HepG2 (cell line): Measurements from ENCODE around the gene PROX1.

Source experiments
- CHD4 ChIP-seq: fragments of 200-600 bp; sonication (generic); IDR thresholded peaks from 2 replicates; pipeline ENCODE4 v1.7.0; 2017; ENCODE audit warnings: mild to moderate bottlenecking, low read length, borderline replicate concordance
- HNRNPH1 ChIP-seq: fragments of 200-400 bp; formaldehyde crosslinking; optimal IDR thresholded peaks from 2 replicates; pipeline ENCODE3; 2017; ENCODE audit warnings: mild to moderate bottlenecking, low read depth, low read length
- MTF1 ChIP-seq: sonication (generic); formaldehyde crosslinking; IDR thresholded peaks from 2 replicates; pipeline ENCODE4 v1.5.0; 2020; ENCODE audit warnings: missing genetic modification reagents
- POLR2AphosphoS5 ChIP-seq: IDR thresholded peaks from 2 replicates; pipeline ENCODE4 v1.6.1; 2012; ENCODE audit warnings: low read depth, low read length
- RAD21 ChIP-seq: fragments of 450-650 bp; formaldehyde crosslinking; IDR thresholded peaks from 2 replicates; pipeline ENCODE4 v1.5.0; 2020; ENCODE audit warnings: mild to moderate bottlenecking
- RBM22 ChIP-seq: fragments of 200-400 bp; formaldehyde crosslinking; optimal IDR thresholded peaks from 2 replicates; pipeline ENCODE3; 2017; ENCODE audit warnings: mild to moderate bottlenecking, low read length, moderate library complexity
- SMC3 ChIP-seq: IDR thresholded peaks from 2 replicates; pipeline ENCODE4 v1.6.1; 2011; ENCODE audit warnings: low read length, improper control_type of control experiment
- SP2 ChIP-seq: sonication (generic); formaldehyde crosslinking; IDR thresholded peaks from 2 replicates; pipeline ENCODE4 v1.5.1; 2020; ENCODE audit warnings: mild to moderate bottlenecking, missing genetic modification reagents
- TCF7 ChIP-seq: sonication (generic); IDR thresholded peaks from 2 replicates; pipeline ENCODE4 v1.6.1; 2016; ENCODE audit warnings: antibody characterized with exemption, low read depth
- ZBTB21 ChIP-seq: sonication (generic); formaldehyde crosslinking; IDR thresholded peaks from 2 replicates; pipeline ENCODE4 v1.4.0; 2020; ENCODE audit warnings: missing genetic modification reagents
- TF ChIP-seq, protein P1 (sequence below): sonication (generic); formaldehyde crosslinking; conservative IDR thresholded peaks from 2 replicates; pipeline ENCODE4 v1.4.0; 2020; ENCODE audit warnings: missing genetic modification reagents
- TF ChIP-seq, protein P2 (sequence below): sonication (generic); formaldehyde crosslinking; IDR thresholded peaks from 2 replicates; pipeline ENCODE4 v1.4.0; 2020; ENCODE audit warnings: missing genetic modification reagents, borderline replicate concordance
- TF ChIP-seq, protein P3 (sequence below): sonication (generic); formaldehyde crosslinking; IDR thresholded peaks from 2 replicates; pipeline ENCODE4 v1.5.0; 2020; ENCODE audit warnings: missing genetic modification reagents

DNA sequence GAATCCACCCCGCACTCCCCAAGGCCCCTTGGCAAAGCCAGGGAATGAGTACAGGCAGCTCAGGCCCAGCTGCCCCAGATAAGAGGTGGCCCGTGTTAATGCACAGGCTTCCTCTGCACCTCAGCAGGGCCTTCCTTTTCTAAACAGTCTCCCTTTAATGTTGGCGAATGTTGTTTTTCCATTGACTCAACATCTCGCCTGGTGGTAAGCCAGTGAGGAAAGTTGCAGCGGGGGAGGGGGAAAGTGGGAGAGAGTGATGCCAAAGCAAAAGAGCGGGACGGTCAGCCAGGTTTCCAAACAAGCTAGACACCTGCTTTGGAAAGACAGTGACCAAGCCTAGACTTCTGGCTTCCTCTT lies 10.3 kb upstream of the PROX1 start:
- TF ChIP-seq, protein P1, sequence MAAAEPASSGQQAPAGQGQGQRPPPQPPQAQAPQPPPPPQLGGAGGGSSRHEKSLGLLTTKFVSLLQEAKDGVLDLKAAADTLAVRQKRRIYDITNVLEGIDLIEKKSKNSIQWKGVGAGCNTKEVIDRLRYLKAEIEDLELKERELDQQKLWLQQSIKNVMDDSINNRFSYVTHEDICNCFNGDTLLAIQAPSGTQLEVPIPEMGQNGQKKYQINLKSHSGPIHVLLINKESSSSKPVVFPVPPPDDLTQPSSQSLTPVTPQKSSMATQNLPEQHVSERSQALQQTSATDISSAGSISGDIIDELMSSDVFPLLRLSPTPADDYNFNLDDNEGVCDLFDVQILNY, result no peak
- TF ChIP-seq ZBTB21 (CRISPR knock-in tag) (no peak), RAD21 (CRISPR knock-in tag) (no peak), TCF7 (peak; percentile 37; the same call in 1 of the 2 replicates), MTF1 (CRISPR knock-in tag) (no peak), HNRNPH1 (no peak), RBM22 (no peak), CHD4 (no peak), SP2 (CRISPR knock-in tag) (no peak), SMC3 (no peak), POLR2AphosphoS5 (no peak)
- TF ChIP-seq, protein P2, sequence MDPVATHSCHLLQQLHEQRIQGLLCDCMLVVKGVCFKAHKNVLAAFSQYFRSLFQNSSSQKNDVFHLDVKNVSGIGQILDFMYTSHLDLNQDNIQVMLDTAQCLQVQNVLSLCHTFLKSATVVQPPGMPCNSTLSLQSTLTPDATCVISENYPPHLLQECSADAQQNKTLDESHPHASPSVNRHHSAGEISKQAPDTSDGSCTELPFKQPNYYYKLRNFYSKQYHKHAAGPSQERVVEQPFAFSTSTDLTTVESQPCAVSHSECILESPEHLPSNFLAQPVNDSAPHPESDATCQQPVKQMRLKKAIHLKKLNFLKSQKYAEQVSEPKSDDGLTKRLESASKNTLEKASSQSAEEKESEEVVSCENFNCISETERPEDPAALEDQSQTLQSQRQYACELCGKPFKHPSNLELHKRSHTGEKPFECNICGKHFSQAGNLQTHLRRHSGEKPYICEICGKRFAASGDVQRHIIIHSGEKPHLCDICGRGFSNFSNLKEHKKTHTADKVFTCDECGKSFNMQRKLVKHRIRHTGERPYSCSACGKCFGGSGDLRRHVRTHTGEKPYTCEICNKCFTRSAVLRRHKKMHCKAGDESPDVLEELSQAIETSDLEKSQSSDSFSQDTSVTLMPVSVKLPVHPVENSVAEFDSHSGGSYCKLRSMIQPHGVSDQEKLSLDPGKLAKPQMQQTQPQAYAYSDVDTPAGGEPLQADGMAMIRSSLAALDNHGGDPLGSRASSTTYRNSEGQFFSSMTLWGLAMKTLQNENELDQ, result no peak
- TF ChIP-seq, protein P3, sequence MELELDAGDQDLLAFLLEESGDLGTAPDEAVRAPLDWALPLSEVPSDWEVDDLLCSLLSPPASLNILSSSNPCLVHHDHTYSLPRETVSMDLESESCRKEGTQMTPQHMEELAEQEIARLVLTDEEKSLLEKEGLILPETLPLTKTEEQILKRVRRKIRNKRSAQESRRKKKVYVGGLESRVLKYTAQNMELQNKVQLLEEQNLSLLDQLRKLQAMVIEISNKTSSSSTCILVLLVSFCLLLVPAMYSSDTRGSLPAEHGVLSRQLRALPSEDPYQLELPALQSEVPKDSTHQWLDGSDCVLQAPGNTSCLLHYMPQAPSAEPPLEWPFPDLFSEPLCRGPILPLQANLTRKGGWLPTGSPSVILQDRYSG, result no peak
